ENCODE measurements around the gene THSD7B. TPM values are rescaled to one million over a fixed set of nuclear protein-coding genes. Genes with fewer than 3 reads are reported as not detected.

THSD7B gene
- total RNA-seq, 1 donor from 2014 or later, result 12.0 TPM

DNA sequence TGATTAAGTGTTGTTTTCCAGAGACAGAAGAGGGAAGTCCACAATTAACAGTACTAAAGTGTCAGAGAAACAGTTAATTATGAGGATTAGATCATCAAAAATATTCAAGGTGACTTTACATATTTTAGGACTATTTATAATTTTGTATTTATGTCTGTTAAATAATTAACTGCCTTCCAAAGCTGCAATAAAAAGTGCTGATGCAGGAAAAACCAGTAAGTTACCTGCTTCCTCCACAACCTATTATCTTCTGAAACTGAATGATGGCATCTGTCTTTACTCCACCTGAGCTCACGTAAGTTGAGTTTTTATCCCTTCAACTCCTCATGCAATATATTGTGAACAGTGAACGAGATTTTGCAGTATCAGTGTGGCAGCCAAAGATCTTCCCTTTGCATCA lies 570.7 kb downstream of the THSD7B start:
- Mint-ChIP-seq H3K9me3 (ENCODE audit: low read depth) (no peaks in the 10 kb centered on the region), H3K36me3 (ENCODE audit: insufficient read depth) (no peaks in the 10 kb centered on the region), H3K27ac (no peak overlapping the region), H3K4me3 (ENCODE audit: low read depth) (no peak overlapping the region), H3K27me3 (no peaks in the 10 kb centered on the region), H3K4me1 (ENCODE audit: low read depth) (peaks cover 2% of the 10 kb centered on the region)
- no peak for DNase-seq (ENCODE audit: low spot score, unreplicated experiment)
- TF ChIP-seq, protein P1, sequence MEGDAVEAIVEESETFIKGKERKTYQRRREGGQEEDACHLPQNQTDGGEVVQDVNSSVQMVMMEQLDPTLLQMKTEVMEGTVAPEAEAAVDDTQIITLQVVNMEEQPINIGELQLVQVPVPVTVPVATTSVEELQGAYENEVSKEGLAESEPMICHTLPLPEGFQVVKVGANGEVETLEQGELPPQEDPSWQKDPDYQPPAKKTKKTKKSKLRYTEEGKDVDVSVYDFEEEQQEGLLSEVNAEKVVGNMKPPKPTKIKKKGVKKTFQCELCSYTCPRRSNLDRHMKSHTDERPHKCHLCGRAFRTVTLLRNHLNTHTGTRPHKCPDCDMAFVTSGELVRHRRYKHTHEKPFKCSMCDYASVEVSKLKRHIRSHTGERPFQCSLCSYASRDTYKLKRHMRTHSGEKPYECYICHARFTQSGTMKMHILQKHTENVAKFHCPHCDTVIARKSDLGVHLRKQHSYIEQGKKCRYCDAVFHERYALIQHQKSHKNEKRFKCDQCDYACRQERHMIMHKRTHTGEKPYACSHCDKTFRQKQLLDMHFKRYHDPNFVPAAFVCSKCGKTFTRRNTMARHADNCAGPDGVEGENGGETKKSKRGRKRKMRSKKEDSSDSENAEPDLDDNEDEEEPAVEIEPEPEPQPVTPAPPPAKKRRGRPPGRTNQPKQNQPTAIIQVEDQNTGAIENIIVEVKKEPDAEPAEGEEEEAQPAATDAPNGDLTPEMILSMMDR (IDR thresholded peaks at IDR 0.05; ENCODE audit: unreplicated experiment), result no peak

DNA sequence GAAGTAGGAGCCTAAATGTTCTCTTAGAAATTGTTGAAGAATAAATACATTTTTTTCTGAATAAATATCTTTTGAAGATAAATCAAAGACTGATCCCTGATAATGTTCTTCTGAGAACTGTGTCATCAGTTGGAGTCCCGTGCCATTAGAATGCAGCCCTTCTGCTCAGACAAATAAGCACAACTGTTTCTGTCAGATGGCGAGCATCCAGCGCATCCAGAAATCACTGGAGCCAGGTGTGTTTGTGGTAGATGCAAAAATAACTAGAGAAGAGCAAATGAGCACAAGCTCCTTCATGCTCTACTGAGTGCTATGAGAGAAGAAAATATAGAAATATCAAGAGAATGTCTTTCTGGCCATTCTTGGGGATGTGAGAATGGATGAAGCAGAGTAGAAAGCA lies 573.7 kb downstream of the THSD7B start:
- TF ChIP-seq, protein P1 (IDR thresholded peaks at IDR 0.05; ENCODE audit: unreplicated experiment), result no peak
- Mint-ChIP-seq H3K4me1 (ENCODE audit: low read depth) (peaks cover 2% of the 10 kb centered on the region), H3K27me3 (no peaks in the 10 kb centered on the region), H3K4me3 (ENCODE audit: low read depth) (no peak overlapping the region), H3K27ac (no peak overlapping the region), H3K36me3 (ENCODE audit: insufficient read depth) (no peaks in the 10 kb centered on the region), H3K9me3 (ENCODE audit: low read depth) (no peaks in the 10 kb centered on the region)
- no peak for DNase-seq (ENCODE audit: low spot score, unreplicated experiment)

DNA sequence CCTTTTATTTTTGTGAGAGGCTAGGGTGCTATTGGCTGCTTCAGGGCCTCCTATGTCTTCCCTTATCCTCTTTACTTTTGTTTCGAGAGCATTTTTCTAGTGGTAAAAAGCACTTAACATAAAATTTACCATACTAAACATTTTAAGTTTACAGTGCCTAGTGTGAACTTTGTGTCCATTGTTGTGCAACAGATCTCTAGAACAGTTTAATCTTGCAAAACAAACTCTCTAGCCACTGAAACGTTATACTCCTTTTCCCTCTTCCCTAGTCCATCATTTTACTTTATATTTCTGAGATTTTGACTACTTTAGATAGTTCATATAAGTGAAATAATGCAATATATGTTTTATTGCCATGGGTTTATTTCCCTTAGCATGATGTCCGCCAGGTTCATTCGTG lies 580.6 kb downstream of the THSD7B start:
- Mint-ChIP-seq H3K4me3 (ENCODE audit: low read depth) (no peak overlapping the region), H3K4me1 (ENCODE audit: low read depth) (no peaks in the 10 kb centered on the region), H3K27ac (no peak overlapping the region), H3K27me3 (no peaks in the 10 kb centered on the region), H3K36me3 (ENCODE audit: insufficient read depth) (no peaks in the 10 kb centered on the region), H3K9me3 (ENCODE audit: low read depth) (no peaks in the 10 kb centered on the region)
- no peak for DNase-seq (ENCODE audit: low spot score, unreplicated experiment)
- TF ChIP-seq, protein P1 (IDR thresholded peaks at IDR 0.05; ENCODE audit: unreplicated experiment), result no peak

DNA sequence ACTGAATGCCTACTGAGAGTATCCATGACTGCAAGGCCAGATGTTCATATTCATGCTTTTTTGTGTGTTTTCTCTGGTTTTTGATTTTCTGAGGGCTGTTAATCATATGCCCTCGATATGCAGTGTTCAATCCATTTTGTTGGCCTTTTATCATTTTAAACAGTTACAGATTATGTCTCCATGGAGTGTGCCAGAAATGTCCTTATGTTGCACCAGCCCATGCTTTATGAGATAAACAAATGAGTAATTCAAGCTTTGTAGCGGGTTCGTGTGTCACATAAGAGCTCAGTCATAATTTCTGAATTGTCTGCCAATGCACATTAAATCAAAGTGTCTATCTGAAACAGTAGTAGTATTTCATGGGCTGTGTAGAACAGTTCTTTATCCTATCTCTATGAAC lies 583.0 kb downstream of the THSD7B start:
- Mint-ChIP-seq H3K4me1 (ENCODE audit: low read depth) (no peaks in the 10 kb centered on the region), H3K27ac (no peak overlapping the region), H3K4me3 (ENCODE audit: low read depth) (no peak overlapping the region), H3K36me3 (ENCODE audit: insufficient read depth) (no peaks in the 10 kb centered on the region), H3K9me3 (ENCODE audit: low read depth) (no peaks in the 10 kb centered on the region), H3K27me3 (no peaks in the 10 kb centered on the region)
- no peak for DNase-seq (ENCODE audit: low spot score, unreplicated experiment)
- TF ChIP-seq, protein P1 (IDR thresholded peaks at IDR 0.05; ENCODE audit: unreplicated experiment), result no peak

DNA sequence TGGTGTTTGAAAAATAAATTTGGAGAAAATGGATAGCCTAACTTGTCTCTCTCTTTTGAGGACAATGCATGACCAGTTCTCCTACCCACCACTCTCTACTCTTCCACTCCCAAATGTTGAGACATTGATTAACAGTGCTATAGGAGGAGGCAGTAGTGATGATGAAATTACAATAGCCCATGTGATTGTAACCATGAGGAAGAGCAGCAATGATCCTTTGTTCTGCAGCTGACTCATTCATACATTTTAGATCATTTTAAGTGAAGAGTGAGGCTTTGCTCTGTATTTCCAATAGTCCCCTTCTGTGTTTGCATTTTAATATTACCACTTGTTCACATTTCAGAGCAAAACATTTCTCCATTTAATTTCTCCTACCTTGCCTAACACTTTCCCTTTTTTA lies 592.3 kb downstream of the THSD7B start:
- Mint-ChIP-seq H3K27me3 (no peaks in the 10 kb centered on the region), H3K4me3 (ENCODE audit: low read depth) (no peak overlapping the region), H3K9me3 (ENCODE audit: low read depth) (peaks cover 15% of the 10 kb centered on the region), H3K4me1 (ENCODE audit: low read depth) (no peaks in the 10 kb centered on the region), H3K27ac (no peak overlapping the region), H3K36me3 (ENCODE audit: insufficient read depth) (peaks cover 3% of the 10 kb centered on the region)
- no peak for DNase-seq (ENCODE audit: low spot score, unreplicated experiment)
- TF ChIP-seq, protein P1 (IDR thresholded peaks at IDR 0.05; ENCODE audit: unreplicated experiment), result no peak

Data from progenitor cell of endocrine pancreas (in vitro differentiated cells).